Activated CD4-positive, CD25-positive, alpha-beta regulatory T cell treated with anti-CD3 and anti-CD28 coated beads, Interleukin-2, amount 50 U/mL, for 72 hours (primary cell): Measurements from ENCODE around the gene SSU72.
"Not testable (repeated sequence)": the region's sequence is repeated elsewhere in the genome, so short reads cannot be mapped to it uniquely, and the experiment has no call there.

ENCODE experiments used
- DNase-seq: peaks from one replicate; pipeline ENCODE4 v3.0.0; 2021

SSU72 gene

GRCh38 chr1:1523651-1524050 is 51.0 kb downstream of the SSU72 start:
- DNase-seq, result not testable (repeated sequence)

- not testable (repeated sequence) for DNase-seq
Observed at GRCh38 chr1:1523226-1523625, 51.4 kb downstream of the SSU72 start.

GRCh38 chr1:1522536-1522935 is 52.1 kb downstream of the SSU72 start:
- not testable (repeated sequence) for DNase-seq

GRCh38 chr1:1521331-1521730 is 53.3 kb downstream of the SSU72 start:
- no peak for DNase-seq

GRCh38 chr1:1519805-1520505 is 54.7 kb downstream of the SSU72 start:
- not testable (repeated sequence) for DNase-seq

- not testable (repeated sequence) for DNase-seq
Observed at GRCh38 chr1:1518621-1519007, 56.0 kb downstream of the SSU72 start.

- no peak for DNase-seq
Observed at GRCh38 chr1:1517973-1518620, 56.6 kb downstream of the SSU72 start.

GRCh38 chr1:1516923-1517322 is 57.7 kb downstream of the SSU72 start:
- not testable (repeated sequence) for DNase-seq

GRCh38 chr1:1514376-1514775 is 60.3 kb downstream of the SSU72 start:
- DNase-seq, result not testable (repeated sequence)

- not testable (repeated sequence) for DNase-seq
Observed at GRCh38 chr1:1513675-1514074, 61.0 kb downstream of the SSU72 start.

GRCh38 chr1:1512425-1512824 is 62.2 kb downstream of the SSU72 start:
- DNase-seq, result peak; percentile 51

- DNase-seq, result peak; percentile 92
Observed at GRCh38 chr1:1511533-1512285, 63.0 kb downstream of the SSU72 start, which contains the start of gene ATAD3A. TSS of gene ATAD3A (plus strand) at chr1:1512162. CDS start at chr1:1512269, 107 bp downstream.

GRCh38 chr1:1510912-1511532 is 63.6 kb downstream of the SSU72 start:
- no peak for DNase-seq

GRCh38 chr1:1509465-1509850 is 65.2 kb downstream of the SSU72 start:
- not testable (repeated sequence) for DNase-seq

- DNase-seq, result not testable (repeated sequence)
Observed at GRCh38 chr1:1508775-1509464, 65.7 kb downstream of the SSU72 start.

- no peak for DNase-seq
Observed at GRCh38 chr1:1507305-1507704, 67.4 kb downstream of the SSU72 start.

GRCh38 chr1:1505801-1506200 is 68.9 kb downstream of the SSU72 start:
- not testable (repeated sequence) for DNase-seq

GRCh38 chr1:1505366-1505798 is 69.3 kb downstream of the SSU72 start:
- not testable (repeated sequence) for DNase-seq

GRCh38 chr1:1504777-1505365 is 69.8 kb downstream of the SSU72 start:
- peak; percentile 71 for DNase-seq

- DNase-seq, result not testable (repeated sequence)
Observed at GRCh38 chr1:1495461-1495975, 79.1 kb downstream of the SSU72 start.

- not testable (repeated sequence) for DNase-seq
Observed at GRCh38 chr1:1494311-1494710, 80.4 kb downstream of the SSU72 start.
